Choroid plexus epithelial cell (primary cell): ENCODE results near the gene C16orf92.
"Not testable (repeated sequence)": the region's sequence is repeated elsewhere in the genome, so short reads cannot be mapped to it uniquely, and the experiment has no call there.

Experiments
- DNase-seq: peaks from one replicate; pipeline ENCODE4 v3.0.0-alpha.2; 2010; ENCODE audit warnings: low read depth
- H3K4me3 ChIP-seq: 2 replicates; pipeline ENCODE4 v1.5.1; 2011; ENCODE audit warnings: low read depth, mild to moderate bottlenecking, control low read depth, low read length, moderate library complexity
- CTCF ChIP-seq: conservative IDR thresholded peaks from 2 replicates; pipeline ENCODE4 v1.5.1; 2011; ENCODE audit warnings: low read depth, mild to moderate bottlenecking, control low read depth, inconsistent platforms, low read length, moderate library complexity

Gene C16orf92

GRCh38 chr16:30030011-30030685 lies 7.2 kb downstream of the C16orf92 start:
- no peak overlapping the region for H3K4me3 ChIP-seq
- no peak for DNase-seq
- no peak for TF ChIP-seq CTCF

GRCh38 chr16:30030841-30031413 lies 7.9 kb downstream of the C16orf92 start, which contains the start of gene TLCD3B:
TLCD3B (minus strand) TSS chr16:30031271; CDS start chr16:30030527, 744 bp downstream.
- no peak for DNase-seq
- no peak for TF ChIP-seq CTCF
- H3K4me3 ChIP-seq, result no peak within 1 kb of the TSS

- H3K4me3 ChIP-seq, result no peak overlapping the region
- DNase-seq, result no peak
- TF ChIP-seq CTCF, result no peak
Measured at GRCh38 chr16:30031477-30031918, 8.5 kb downstream of the C16orf92 start.

GRCh38 chr16:30032083-30032819 lies 9.3 kb downstream of the C16orf92 start:
- no peak overlapping the region for H3K4me3 ChIP-seq
- peak; percentile 81 for DNase-seq
- peak; percentile 83 for TF ChIP-seq CTCF

GRCh38 chr16:30033270-30033669 lies 10.3 kb downstream of the C16orf92 start:
- no peak for DNase-seq
- no peak for TF ChIP-seq CTCF
- no peak overlapping the region for H3K4me3 ChIP-seq

- no peak for TF ChIP-seq CTCF
- no peak for DNase-seq
- no peak overlapping the region for H3K4me3 ChIP-seq
Measured at GRCh38 chr16:30040221-30040620, 17.2 kb downstream of the C16orf92 start.

- not testable (repeated sequence) for DNase-seq, H3K4me3 ChIP-seq
Measured at GRCh38 chr16:30040690-30041089, 17.7 kb downstream of the C16orf92 start.
